Measurements from ENCODE around the gene RASGEF1C.

GRCh38 chr5:180113660-180114303, 95.2 kb downstream of the RASGEF1C start:
- TF ChIP-seq BHLHE40 (IDR thresholded peaks at IDR 0.05; ENCODE audit: borderline replicate concordance) (no peak), ZNF384 (IDR thresholded peaks at IDR 0.05) (no peak), LEF1 (IDR thresholded peaks at IDR 0.05; ENCODE audit: borderline replicate concordance) (no peak), FOXM1 (IDR thresholded peaks at IDR 0.05; ENCODE audit: borderline replicate concordance) (no peak), ELF4 (IDR thresholded peaks at IDR 0.05) (no peak), FOXK2 (IDR thresholded peaks at IDR 0.05) (no peak), PKNOX1 (IDR thresholded peaks at IDR 0.05) (no peak), ARNT (IDR thresholded peaks at IDR 0.05) (no peak), TARDBP (IDR thresholded peaks at IDR 0.05) (no peak), HDGF (IDR thresholded peaks at IDR 0.05; ENCODE audit: borderline replicate concordance) (no peak)
